ENCODE results near the gene TACR2.

TACR2 gene

DNA sequence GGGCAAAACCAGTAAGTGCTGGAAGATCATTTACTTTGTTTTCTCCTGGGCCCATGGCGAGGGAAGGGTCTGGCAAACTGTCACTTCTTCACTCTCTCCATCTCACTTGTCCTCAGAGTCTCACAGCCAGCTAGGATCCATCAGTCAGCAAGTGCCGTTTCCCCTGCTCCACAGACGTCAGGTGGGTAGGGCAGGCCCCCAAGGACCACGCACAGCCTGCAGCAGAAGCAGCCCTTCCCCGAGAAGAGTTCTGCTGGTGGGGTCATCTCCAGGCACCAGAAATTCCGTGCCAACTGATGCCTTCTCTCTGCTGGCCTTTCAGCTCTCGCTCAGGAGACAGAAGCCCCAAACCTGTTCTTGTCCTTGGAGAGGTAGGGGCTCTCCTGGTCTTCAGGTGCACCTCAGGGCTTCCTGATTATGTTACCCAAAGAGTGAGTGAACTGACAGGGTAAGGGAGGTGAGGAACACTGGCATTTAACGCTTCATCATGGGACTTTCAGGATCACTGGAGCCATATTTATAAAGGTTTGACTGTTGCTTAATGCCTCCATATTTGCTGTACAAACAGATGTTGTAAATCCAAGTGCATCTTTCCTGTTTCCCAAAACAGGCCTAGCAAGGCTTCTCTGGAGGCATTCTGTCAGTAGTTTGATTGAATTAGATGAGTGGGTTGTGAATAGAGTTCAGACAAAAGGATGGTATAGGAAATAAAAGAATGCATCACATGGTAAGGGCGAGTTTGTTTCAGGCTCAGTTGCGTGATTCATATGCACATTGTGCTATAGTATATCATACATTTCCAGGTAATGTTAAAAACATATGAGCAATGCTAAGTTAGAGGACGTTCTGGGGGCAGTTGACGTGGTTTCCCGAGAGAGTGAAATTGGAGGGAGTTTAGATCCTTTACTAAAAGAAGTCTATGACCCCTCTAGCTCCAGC lies 20.9 kb upstream of the TACR2 start:
- Histone ChIP-seq H3K4me1 (ENCODE audit: control insufficient read depth in 1 of 2, insufficient read depth in 2 of 2, low read length in 2 of 2) (peaks cover 18% of the 10 kb centered on the region in 2 donors), H3K27me3 (ENCODE audit: control insufficient read depth in 1 of 2, insufficient read depth in 2 of 2, low read length in 2 of 2) (no peaks in the 10 kb centered on the region), H3K27ac (ENCODE audit: low read depth, low read length) (no peak overlapping the region), H3K4me3 (ENCODE audit: low read depth in 1 of 2, low read length in 2 of 2) (no peak overlapping the region), H3K9ac (ENCODE audit: low read depth in 1 of 2, low read length in 2 of 2) (peak overlapping the region in 1 of 2 donors; percentile 20), H3K9me3 (ENCODE audit: control insufficient read depth in 1 of 2, low read length in 2 of 2) (no peaks in the 10 kb centered on the region), H3K36me3 (ENCODE audit: control insufficient read depth in 1 of 2, insufficient read depth in 2 of 2, low read length in 2 of 2) (no peaks in the 10 kb centered on the region)

DNA sequence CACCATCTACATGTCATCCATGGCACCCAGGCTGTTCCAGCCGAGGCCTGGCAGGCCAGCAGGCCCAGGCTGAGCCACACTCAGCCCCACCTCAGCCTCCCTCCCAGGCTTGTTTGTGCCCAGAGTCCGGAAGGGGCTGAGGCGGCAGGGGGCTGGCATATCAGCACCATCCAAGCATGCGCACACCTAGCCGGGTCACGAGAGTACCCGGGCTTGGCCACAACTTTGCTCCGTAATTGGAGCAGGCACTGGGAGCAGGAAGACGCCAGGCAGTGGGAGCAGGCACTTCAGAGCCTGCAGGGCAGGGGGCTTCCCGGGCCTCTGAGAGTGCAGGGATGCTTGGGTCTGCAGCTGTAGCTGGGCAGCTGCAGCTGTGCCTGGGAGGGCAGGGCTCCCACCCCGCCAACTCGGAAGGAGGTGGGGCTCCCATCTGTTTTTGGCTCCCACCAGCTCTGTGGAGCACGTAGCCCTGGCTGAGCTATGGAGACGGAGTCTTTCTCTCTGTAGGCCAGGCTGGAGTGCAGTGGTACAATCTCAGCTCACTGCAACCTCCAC lies 19.3 kb upstream of the TACR2 start:
- Histone ChIP-seq H3K4me3 (ENCODE audit: low read depth in 1 of 2, low read length in 2 of 2) (no peak overlapping the region), H3K27ac (ENCODE audit: low read depth, low read length) (no peak overlapping the region), H3K9me3 (ENCODE audit: control insufficient read depth in 1 of 2, low read length in 2 of 2) (no peaks in the 10 kb centered on the region), H3K36me3 (ENCODE audit: control insufficient read depth in 1 of 2, insufficient read depth in 2 of 2, low read length in 2 of 2) (no peaks in the 10 kb centered on the region), H3K9ac (ENCODE audit: low read depth in 1 of 2, low read length in 2 of 2) (no peak overlapping the region), H3K4me1 (ENCODE audit: control insufficient read depth in 1 of 2, insufficient read depth in 2 of 2, low read length in 2 of 2) (peaks cover 18% of the 10 kb centered on the region in 2 donors), H3K27me3 (ENCODE audit: control insufficient read depth in 1 of 2, insufficient read depth in 2 of 2, low read length in 2 of 2) (no peaks in the 10 kb centered on the region)

- Histone ChIP-seq H3K4me1 (ENCODE audit: control insufficient read depth in 1 of 2, insufficient read depth in 2 of 2, low read length in 2 of 2) (peaks cover 18% of the 10 kb centered on the region in 2 donors), H3K9ac (ENCODE audit: low read depth in 1 of 2, low read length in 2 of 2) (no peak overlapping the region), H3K27me3 (ENCODE audit: control insufficient read depth in 1 of 2, insufficient read depth in 2 of 2, low read length in 2 of 2) (no peaks in the 10 kb centered on the region), H3K9me3 (ENCODE audit: control insufficient read depth in 1 of 2, low read length in 2 of 2) (no peaks in the 10 kb centered on the region), H3K27ac (ENCODE audit: low read depth, low read length) (no peak overlapping the region), H3K36me3 (ENCODE audit: control insufficient read depth in 1 of 2, insufficient read depth in 2 of 2, low read length in 2 of 2) (no peaks in the 10 kb centered on the region), H3K4me3 (ENCODE audit: low read depth in 1 of 2, low read length in 2 of 2) (no peak overlapping the region)
Measured at GRCh38 chr10:69434926-69435325, 18.2 kb upstream of the TACR2 start.

DNA sequence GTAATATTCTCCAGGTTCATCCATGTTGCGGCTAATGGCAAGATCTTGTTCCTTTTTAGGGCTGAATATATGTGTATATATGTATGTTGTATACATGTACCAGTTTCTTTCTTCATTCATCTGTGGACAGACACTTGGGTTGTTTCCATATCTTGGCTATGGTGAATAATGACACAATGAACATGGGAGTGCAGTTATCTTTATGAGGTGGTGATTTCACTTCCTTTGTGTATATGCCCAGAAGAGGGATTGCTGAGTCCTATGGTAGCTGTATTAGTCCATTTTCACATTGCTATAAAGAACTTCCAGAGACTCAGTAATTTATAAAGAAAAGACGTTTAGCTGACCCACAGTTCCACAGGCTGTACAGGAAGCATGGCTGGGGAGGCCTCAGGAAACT lies 17.5 kb upstream of the TACR2 start:
- Histone ChIP-seq H3K9ac (ENCODE audit: low read depth in 1 of 2, low read length in 2 of 2) (no peak overlapping the region), H3K4me3 (ENCODE audit: low read depth in 1 of 2, low read length in 2 of 2) (no peak overlapping the region), H3K27me3 (ENCODE audit: control insufficient read depth in 1 of 2, insufficient read depth in 2 of 2, low read length in 2 of 2) (no peaks in the 10 kb centered on the region), H3K4me1 (ENCODE audit: control insufficient read depth in 1 of 2, insufficient read depth in 2 of 2, low read length in 2 of 2) (peaks cover 13 to 14% of the 10 kb centered on the region in 2 donors), H3K36me3 (ENCODE audit: control insufficient read depth in 1 of 2, insufficient read depth in 2 of 2, low read length in 2 of 2) (no peaks in the 10 kb centered on the region), H3K9me3 (ENCODE audit: control insufficient read depth in 1 of 2, low read length in 2 of 2) (no peaks in the 10 kb centered on the region), H3K27ac (ENCODE audit: low read depth, low read length) (no peak overlapping the region)

- Histone ChIP-seq H3K27me3 (ENCODE audit: control insufficient read depth in 1 of 2, insufficient read depth in 2 of 2, low read length in 2 of 2) (no peaks in the 10 kb centered on the region), H3K9ac (ENCODE audit: low read depth in 1 of 2, low read length in 2 of 2) (no peak overlapping the region), H3K36me3 (ENCODE audit: control insufficient read depth in 1 of 2, insufficient read depth in 2 of 2, low read length in 2 of 2) (no peaks in the 10 kb centered on the region), H3K9me3 (ENCODE audit: control insufficient read depth in 1 of 2, low read length in 2 of 2) (no peaks in the 10 kb centered on the region), H3K27ac (ENCODE audit: low read depth, low read length) (no peak overlapping the region), H3K4me3 (ENCODE audit: low read depth in 1 of 2, low read length in 2 of 2) (no peak overlapping the region), H3K4me1 (ENCODE audit: control insufficient read depth in 1 of 2, insufficient read depth in 2 of 2, low read length in 2 of 2) (peaks cover 19 to 29% of the 10 kb centered on the region in 2 donors)
Measured at GRCh38 chr10:69428165-69428564, 11.4 kb upstream of the TACR2 start.

- Histone ChIP-seq H3K9me3 (ENCODE audit: control insufficient read depth in 1 of 2, low read length in 2 of 2) (no peaks in the 10 kb centered on the region), H3K4me3 (ENCODE audit: low read depth in 1 of 2, low read length in 2 of 2) (no peak overlapping the region), H3K27ac (ENCODE audit: low read depth, low read length) (peak overlapping the region; percentile 14), H3K27me3 (ENCODE audit: control insufficient read depth in 1 of 2, insufficient read depth in 2 of 2, low read length in 2 of 2) (no peaks in the 10 kb centered on the region), H3K4me1 (ENCODE audit: control insufficient read depth in 1 of 2, insufficient read depth in 2 of 2, low read length in 2 of 2) (peaks cover 19 to 29% of the 10 kb centered on the region in 2 donors), H3K9ac (ENCODE audit: low read depth in 1 of 2, low read length in 2 of 2) (peak overlapping the region in 1 of 2 donors; percentile 19), H3K36me3 (ENCODE audit: control insufficient read depth in 1 of 2, insufficient read depth in 2 of 2, low read length in 2 of 2) (no peaks in the 10 kb centered on the region)
Measured at GRCh38 chr10:69426376-69426727, 9.6 kb upstream of the TACR2 start.

GRCh38 chr10:69425511-69426298 lies 9.0 kb upstream of the TACR2 start:
- H3K27me3 ChIP-seq (ENCODE audit: control insufficient read depth in 1 of 2, insufficient read depth in 2 of 2, low read length in 2 of 2): no peaks in the 10 kb centered on the region
- no peak overlapping the region for H3K27ac ChIP-seq (ENCODE audit: low read depth, low read length)
- no peak overlapping the region for H3K4me3 ChIP-seq (ENCODE audit: low read depth in 1 of 2, low read length in 2 of 2)
- H3K9me3 ChIP-seq (ENCODE audit: control insufficient read depth in 1 of 2, low read length in 2 of 2): no peaks in the 10 kb centered on the region
- H3K36me3 ChIP-seq (ENCODE audit: control insufficient read depth in 1 of 2, insufficient read depth in 2 of 2, low read length in 2 of 2): no peaks in the 10 kb centered on the region
- peaks cover 19 to 29% of the 10 kb centered on the region in 2 donors for H3K4me1 ChIP-seq (ENCODE audit: control insufficient read depth in 1 of 2, insufficient read depth in 2 of 2, low read length in 2 of 2)
- H3K9ac ChIP-seq (ENCODE audit: low read depth in 1 of 2, low read length in 2 of 2): peak overlapping the region in 1 of 2 donors; percentile 19

DNA sequence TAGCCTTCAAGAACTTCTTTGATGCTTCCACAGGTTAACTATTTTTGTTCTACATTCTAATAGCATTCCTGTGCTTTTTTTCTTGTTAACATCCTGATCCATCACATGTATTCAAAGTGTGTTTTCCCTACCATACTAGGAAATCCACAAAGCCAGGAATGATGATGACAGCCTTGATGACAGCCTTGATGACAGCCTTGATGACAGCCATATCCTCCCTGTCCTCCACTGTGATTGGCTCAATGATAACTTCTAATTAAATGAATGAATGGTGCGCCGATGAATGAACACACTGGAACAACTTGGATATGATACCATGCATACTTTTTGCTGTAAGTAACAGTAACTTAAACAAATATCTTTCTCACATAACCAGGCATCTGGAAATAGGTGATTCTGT lies 8.3 kb upstream of the TACR2 start:
- H3K9ac ChIP-seq (ENCODE audit: low read depth in 1 of 2, low read length in 2 of 2): no peak overlapping the region
- H3K27ac ChIP-seq (ENCODE audit: low read depth, low read length): no peak overlapping the region
- no peaks in the 10 kb centered on the region for H3K9me3 ChIP-seq (ENCODE audit: control insufficient read depth in 1 of 2, low read length in 2 of 2)
- H3K27me3 ChIP-seq (ENCODE audit: control insufficient read depth in 1 of 2, insufficient read depth in 2 of 2, low read length in 2 of 2): no peaks in the 10 kb centered on the region
- H3K4me3 ChIP-seq (ENCODE audit: low read depth in 1 of 2, low read length in 2 of 2): no peak overlapping the region
- peaks cover 19 to 30% of the 10 kb centered on the region in 2 donors for H3K4me1 ChIP-seq (ENCODE audit: control insufficient read depth in 1 of 2, insufficient read depth in 2 of 2, low read length in 2 of 2)
- H3K36me3 ChIP-seq (ENCODE audit: control insufficient read depth in 1 of 2, insufficient read depth in 2 of 2, low read length in 2 of 2): no peaks in the 10 kb centered on the region

GRCh38 chr10:69422676-69423075 lies 6.0 kb upstream of the TACR2 start:
- H3K4me1 ChIP-seq (ENCODE audit: control insufficient read depth in 1 of 2, insufficient read depth in 2 of 2, low read length in 2 of 2): peaks cover 40 to 52% of the 10 kb centered on the region in 2 donors
- no peaks in the 10 kb centered on the region for H3K36me3 ChIP-seq (ENCODE audit: control insufficient read depth in 1 of 2, insufficient read depth in 2 of 2, low read length in 2 of 2)
- H3K27me3 ChIP-seq (ENCODE audit: control insufficient read depth in 1 of 2, insufficient read depth in 2 of 2, low read length in 2 of 2): no peaks in the 10 kb centered on the region
- no peaks in the 10 kb centered on the region for H3K9me3 ChIP-seq (ENCODE audit: control insufficient read depth in 1 of 2, low read length in 2 of 2)
- H3K9ac ChIP-seq (ENCODE audit: low read depth in 1 of 2, low read length in 2 of 2): no peak overlapping the region
- H3K27ac ChIP-seq (ENCODE audit: low read depth, low read length): no peak overlapping the region
- no peak overlapping the region for H3K4me3 ChIP-seq (ENCODE audit: low read depth in 1 of 2, low read length in 2 of 2)

All from duodenal mucosa (tissue), 2 donors.